ENCODE measurements around the gene THY1. TPM values are rescaled to one million over a fixed set of nuclear protein-coding genes. Genes with fewer than 3 reads are reported as not detected.
A peak's percentile ranks its signal among the peaks of the same experiment; 100 is the strongest.

The THY1 gene
- total RNA-seq, 3 donors from 2014 or later = 2.8 to 32.5 (median 28.3) TPM

GRCh38 chr11:119432484-119433357, 9.7 kb upstream of the THY1 start:
- ATAC-seq (peak; percentile 23), DNase-seq (no peak)
- intact Hi-C loops (cut with DNase I, micrococcal nuclease) = no loop called here
- Histone ChIP-seq H3K4me3 (no peak overlapping the region), H3K4me1 (ENCODE audit: low read depth) (no peaks in the 10 kb centered on the region), H3K9me3 (no peaks in the 10 kb centered on the region), H3K36me3 (ENCODE audit: low read depth) (no peaks in the 10 kb centered on the region)
- TF ChIP-seq CTCF (IDR thresholded peaks at IDR 0.05) = no peak

GRCh38 chr11:119431523-119431922, 8.6 kb upstream of the THY1 start:
- no peak overlapping the region for H3K4me3 ChIP-seq
- DNase-seq = no peak
- no peaks in the 10 kb centered on the region for H3K36me3 ChIP-seq (ENCODE audit: low read depth)
- no peaks in the 10 kb centered on the region for H3K4me1 ChIP-seq (ENCODE audit: low read depth)
- no peak for TF ChIP-seq CTCF (IDR thresholded peaks at IDR 0.05)
- no peak for ATAC-seq
- no peaks in the 10 kb centered on the region for H3K9me3 ChIP-seq
- intact Hi-C loops (cut with DNase I, micrococcal nuclease) = no loop called here

- Histone ChIP-seq H3K4me1 (ENCODE audit: low read depth) (no peaks in the 10 kb centered on the region), H3K4me3 (no peak overlapping the region), H3K36me3 (ENCODE audit: low read depth) (no peaks in the 10 kb centered on the region), H3K9me3 (no peaks in the 10 kb centered on the region)
- TF ChIP-seq CTCF (IDR thresholded peaks at IDR 0.05) = no peak
- ATAC-seq (no peak), DNase-seq (no peak)
- intact Hi-C loops (cut with DNase I, micrococcal nuclease) = no loop called here
Measured at GRCh38 chr11:119427279-119427678, 4.3 kb upstream of the THY1 start.

GRCh38 chr11:119426142-119426541, 3.2 kb upstream of the THY1 start:
- intact Hi-C loops (cut with DNase I, micrococcal nuclease) = no loop called here

GRCh38 chr11:119424775-119425174, 1.8 kb upstream of the THY1 start:
- TF ChIP-seq CTCF (IDR thresholded peaks at IDR 0.05) = no peak
- ATAC-seq = no peak
- DNase-seq = no peak
- Histone ChIP-seq H3K36me3 (ENCODE audit: low read depth) (no peaks in the 10 kb centered on the region), H3K4me3 (no peak overlapping the region), H3K4me1 (ENCODE audit: low read depth) (no peaks in the 10 kb centered on the region), H3K9me3 (no peaks in the 10 kb centered on the region)
- intact Hi-C loops (cut with DNase I, micrococcal nuclease) = no loop called here

More at GRCh38 chr11:119426142-119426541, 3.2 kb upstream of the THY1 start:
- Histone ChIP-seq H3K4me3 (no peak overlapping the region), H3K36me3 (ENCODE audit: low read depth) (no peaks in the 10 kb centered on the region), H3K9me3 (no peaks in the 10 kb centered on the region), H3K4me1 (ENCODE audit: low read depth) (no peaks in the 10 kb centered on the region)
- no peak for DNase-seq
- ATAC-seq = no peak
- TF ChIP-seq CTCF (IDR thresholded peaks at IDR 0.05) = no peak
